Measurements from ENCODE around the gene KCTD19.

Gene KCTD19

DNA sequence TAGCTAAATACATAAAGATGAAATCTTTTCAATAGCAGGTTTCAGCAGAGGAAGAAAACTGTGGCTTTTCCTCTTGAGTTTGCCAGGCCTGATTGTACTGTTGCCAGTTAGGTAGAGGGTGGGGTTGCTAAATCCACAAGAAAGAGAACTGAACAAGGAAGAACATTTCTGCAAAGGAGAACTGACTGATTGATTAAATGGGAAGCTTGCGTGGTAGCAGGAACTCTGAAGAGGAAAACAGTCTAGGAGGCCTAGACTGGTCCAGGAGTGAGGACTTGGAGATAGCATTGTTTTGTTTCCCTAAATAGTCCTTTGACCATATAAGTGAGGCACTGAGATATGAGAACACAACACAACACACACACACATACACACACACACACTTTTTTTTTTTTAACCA lies 18.9 kb upstream of the KCTD19 start:
- TF ChIP-seq POLR2AphosphoS5 (IDR thresholded peaks at IDR 0.05; ENCODE audit: low read depth, low read length): no peak
- TF ChIP-seq FOXP2 (optimal IDR thresholded peaks at IDR 0.05; ENCODE audit: borderline replicate concordance, extremely low read depth, extremely low read length, insufficient read depth): no peak
- no peak for TF ChIP-seq SIN3A (IDR thresholded peaks at IDR 0.05; ENCODE audit: borderline replicate concordance, insufficient read depth, low read length)
- TF ChIP-seq, protein P1, sequence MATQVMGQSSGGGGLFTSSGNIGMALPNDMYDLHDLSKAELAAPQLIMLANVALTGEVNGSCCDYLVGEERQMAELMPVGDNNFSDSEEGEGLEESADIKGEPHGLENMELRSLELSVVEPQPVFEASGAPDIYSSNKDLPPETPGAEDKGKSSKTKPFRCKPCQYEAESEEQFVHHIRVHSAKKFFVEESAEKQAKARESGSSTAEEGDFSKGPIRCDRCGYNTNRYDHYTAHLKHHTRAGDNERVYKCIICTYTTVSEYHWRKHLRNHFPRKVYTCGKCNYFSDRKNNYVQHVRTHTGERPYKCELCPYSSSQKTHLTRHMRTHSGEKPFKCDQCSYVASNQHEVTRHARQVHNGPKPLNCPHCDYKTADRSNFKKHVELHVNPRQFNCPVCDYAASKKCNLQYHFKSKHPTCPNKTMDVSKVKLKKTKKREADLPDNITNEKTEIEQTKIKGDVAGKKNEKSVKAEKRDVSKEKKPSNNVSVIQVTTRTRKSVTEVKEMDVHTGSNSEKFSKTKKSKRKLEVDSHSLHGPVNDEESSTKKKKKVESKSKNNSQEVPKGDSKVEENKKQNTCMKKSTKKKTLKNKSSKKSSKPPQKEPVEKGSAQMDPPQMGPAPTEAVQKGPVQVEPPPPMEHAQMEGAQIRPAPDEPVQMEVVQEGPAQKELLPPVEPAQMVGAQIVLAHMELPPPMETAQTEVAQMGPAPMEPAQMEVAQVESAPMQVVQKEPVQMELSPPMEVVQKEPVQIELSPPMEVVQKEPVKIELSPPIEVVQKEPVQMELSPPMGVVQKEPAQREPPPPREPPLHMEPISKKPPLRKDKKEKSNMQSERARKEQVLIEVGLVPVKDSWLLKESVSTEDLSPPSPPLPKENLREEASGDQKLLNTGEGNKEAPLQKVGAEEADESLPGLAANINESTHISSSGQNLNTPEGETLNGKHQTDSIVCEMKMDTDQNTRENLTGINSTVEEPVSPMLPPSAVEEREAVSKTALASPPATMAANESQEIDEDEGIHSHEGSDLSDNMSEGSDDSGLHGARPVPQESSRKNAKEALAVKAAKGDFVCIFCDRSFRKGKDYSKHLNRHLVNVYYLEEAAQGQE (IDR thresholded peaks at IDR 0.05; ENCODE audit: insufficient read depth in 1 of 2, low read depth in 2 of 2, low read length in 2 of 2): no peak
- TF ChIP-seq TAF1 (IDR thresholded peaks at IDR 0.05; ENCODE audit: borderline replicate concordance, insufficient read depth, low read length): no peak

DNA sequence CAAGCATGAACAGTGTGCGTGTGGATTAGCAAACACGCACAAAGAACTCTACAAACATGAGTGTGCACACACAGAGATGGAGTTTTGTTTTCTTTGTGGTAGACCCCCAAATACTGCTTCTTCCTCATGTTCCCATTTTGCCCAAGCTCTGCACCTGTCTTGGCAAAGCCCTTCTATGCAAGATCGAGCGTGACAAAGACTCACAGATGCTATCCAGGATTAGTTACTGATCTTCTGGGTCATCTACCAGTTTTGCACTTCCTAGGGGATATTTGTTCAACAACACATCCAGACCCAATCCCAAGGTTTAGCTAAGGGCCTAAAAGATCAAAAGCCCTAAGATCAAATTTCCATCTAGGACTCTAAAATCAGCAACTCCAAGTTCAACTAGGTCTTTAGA lies 16.1 kb upstream of the KCTD19 start:
- TF ChIP-seq, protein P1 (IDR thresholded peaks at IDR 0.05; ENCODE audit: insufficient read depth in 1 of 2, low read depth in 2 of 2, low read length in 2 of 2): no peak
- TF ChIP-seq FOXP2 (optimal IDR thresholded peaks at IDR 0.05; ENCODE audit: borderline replicate concordance, extremely low read depth, extremely low read length, insufficient read depth) (no peak), TAF1 (IDR thresholded peaks at IDR 0.05; ENCODE audit: borderline replicate concordance, insufficient read depth, low read length) (no peak)

DNA sequence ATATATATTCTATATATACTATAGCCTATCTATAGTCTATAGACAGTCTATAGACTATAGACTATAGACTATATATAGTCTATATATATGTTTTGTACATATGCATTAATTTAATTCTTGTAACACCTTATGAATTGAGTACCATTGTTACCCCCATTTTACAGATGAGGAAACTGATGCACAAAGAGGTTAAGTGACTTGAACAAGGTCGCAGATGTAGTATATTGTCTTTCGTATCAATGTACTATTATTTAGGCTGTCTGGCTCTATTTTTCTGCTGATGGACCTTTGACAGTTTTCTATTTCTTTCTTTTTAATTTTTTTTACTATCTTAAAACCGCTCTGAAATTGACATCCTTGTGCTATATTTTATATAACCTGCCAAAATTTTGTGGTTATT lies 14.7 kb upstream of the KCTD19 start:
- TF ChIP-seq FOXP2 (optimal IDR thresholded peaks at IDR 0.05; ENCODE audit: borderline replicate concordance, extremely low read depth, extremely low read length, insufficient read depth): no peak
- TF ChIP-seq, protein P1 (IDR thresholded peaks at IDR 0.05; ENCODE audit: insufficient read depth in 1 of 2, low read depth in 2 of 2, low read length in 2 of 2): no peak

DNA sequence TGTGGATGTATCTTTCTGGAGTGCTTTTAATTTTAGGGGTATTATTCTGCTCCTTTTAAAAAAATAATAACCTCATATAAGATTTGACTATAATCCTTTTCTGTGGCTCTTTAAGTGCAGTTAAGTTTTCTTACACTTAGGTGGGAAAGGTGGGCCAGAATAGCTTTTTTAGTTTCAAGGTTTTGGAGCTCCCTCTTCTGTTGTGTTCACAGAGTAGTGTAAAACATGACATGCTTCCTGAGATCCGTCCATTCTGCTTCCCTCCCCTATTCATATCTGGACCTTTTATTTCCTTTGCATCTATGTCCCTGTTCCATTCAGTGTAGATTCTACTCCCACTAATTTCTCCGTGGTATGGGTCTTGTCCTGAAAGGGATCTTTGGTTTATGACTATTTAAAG lies 12.9 kb upstream of the KCTD19 start:
- TF ChIP-seq SIN3A (IDR thresholded peaks at IDR 0.05; ENCODE audit: borderline replicate concordance, insufficient read depth, low read length) (no peak), POLR2AphosphoS5 (IDR thresholded peaks at IDR 0.05; ENCODE audit: low read depth, low read length) (no peak), FOXP2 (optimal IDR thresholded peaks at IDR 0.05; ENCODE audit: borderline replicate concordance, extremely low read depth, extremely low read length, insufficient read depth) (no peak)
- TF ChIP-seq, protein P1 (IDR thresholded peaks at IDR 0.05; ENCODE audit: insufficient read depth in 1 of 2, low read depth in 2 of 2, low read length in 2 of 2): no peak

DNA sequence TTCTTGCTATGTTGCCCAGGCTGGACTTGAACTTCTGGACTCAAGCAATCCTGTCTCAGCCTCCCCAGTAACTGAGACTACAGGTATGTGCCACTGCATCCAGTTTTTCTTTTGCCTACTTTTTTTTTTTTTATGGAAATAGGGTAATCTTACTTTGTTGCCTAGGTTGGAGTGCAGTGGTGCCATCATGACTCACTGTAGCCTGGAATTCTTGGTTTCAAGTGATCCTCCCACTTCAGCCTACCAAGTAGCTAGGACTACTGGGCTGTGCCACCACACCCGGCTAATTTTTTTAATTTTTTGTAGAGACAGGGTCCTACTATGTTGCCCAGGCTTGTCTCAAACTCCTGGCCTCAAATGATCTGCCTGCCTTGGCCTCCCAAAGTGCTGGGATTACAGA lies 10.1 kb upstream of the KCTD19 start:
- TF ChIP-seq TAF1 (IDR thresholded peaks at IDR 0.05; ENCODE audit: borderline replicate concordance, insufficient read depth, low read length): no peak
- no peak for TF ChIP-seq FOXP2 (optimal IDR thresholded peaks at IDR 0.05; ENCODE audit: borderline replicate concordance, extremely low read depth, extremely low read length, insufficient read depth)
- TF ChIP-seq, protein P1 (IDR thresholded peaks at IDR 0.05; ENCODE audit: insufficient read depth in 1 of 2, low read depth in 2 of 2, low read length in 2 of 2): no peak
- TF ChIP-seq POLR2AphosphoS5 (IDR thresholded peaks at IDR 0.05; ENCODE audit: low read depth, low read length): no peak
- TF ChIP-seq SIN3A (IDR thresholded peaks at IDR 0.05; ENCODE audit: borderline replicate concordance, insufficient read depth, low read length): no peak
